H9 (cell line): ENCODE data around the gene CCDC160. TPM values are rescaled to one million over a fixed set of nuclear protein-coding genes. Genes with fewer than 3 reads are reported as not detected.

Experiments
- DNase-seq: peaks from one replicate; pipeline ENCODE4 v3.0.0-alpha.2; 2017
- H2AFZ ChIP-seq: one replicate; pipeline ENCODE4 v1.6.1; 2013; ENCODE audit warnings: mild to moderate bottlenecking, low read length, control low read depth, moderate library complexity
- H2AK5ac ChIP-seq: 2 replicates; pipeline ENCODE4 v1.6.1; 2013; ENCODE audit warnings: low read length, control low read depth, mixed read lengths; ENCODE audit not compliant: insufficient read length
- H2BK120ac ChIP-seq: one replicate; pipeline ENCODE4 v1.6.1; 2013; ENCODE audit warnings: low read depth, mild to moderate bottlenecking, low read length, control low read depth, inconsistent platforms; ENCODE audit not compliant: poor library complexity, severe bottlenecking
- H2BK12ac ChIP-seq: 2 replicates; pipeline ENCODE4 v1.6.1; 2013; ENCODE audit warnings: low read length, control low read depth, mixed read lengths, low read depth; ENCODE audit not compliant: insufficient read length
- H2BK15ac ChIP-seq: 2 replicates; pipeline ENCODE4 v1.6.1; 2013; ENCODE audit warnings: low read depth, low read length, control low read depth
- H2BK20ac ChIP-seq: one replicate; pipeline ENCODE4 v1.6.1; 2013; ENCODE audit warnings: low read depth, mild to moderate bottlenecking, low read length, control low read depth, inconsistent platforms; ENCODE audit not compliant: poor library complexity, severe bottlenecking
- H2BK5ac ChIP-seq: 2 replicates; pipeline ENCODE4 v1.6.1; 2013; ENCODE audit warnings: low read length, control low read depth, mixed read lengths; ENCODE audit not compliant: insufficient read length
- H3K14ac ChIP-seq: 2 replicates; pipeline ENCODE4 v1.6.1; 2013; ENCODE audit warnings: low read length, control low read depth; ENCODE audit not compliant: insufficient read depth
- H3K18ac ChIP-seq: 2 replicates; pipeline ENCODE4 v1.6.1; 2013; ENCODE audit warnings: low read depth, mild to moderate bottlenecking, mixed read lengths, low read length, control low read depth; ENCODE audit not compliant: insufficient read length
- H3K23ac ChIP-seq: 2 replicates; pipeline ENCODE4 v1.6.1; 2013; ENCODE audit warnings: low read length, control low read depth, mixed read lengths, low read depth; ENCODE audit not compliant: insufficient read length
- H3K23me2 ChIP-seq: 2 replicates; pipeline ENCODE4 v1.6.1; 2013; ENCODE audit warnings: low read depth, mild to moderate bottlenecking, mixed read lengths, low read length, control low read depth; ENCODE audit not compliant: insufficient read length, poor library complexity, severe bottlenecking
- H3K27ac ChIP-seq: 2 replicates; pipeline ENCODE4 v1.5.1; 2013; ENCODE audit warnings: low read length, control low read depth, mixed read lengths, low read depth; ENCODE audit not compliant: insufficient read length
- H3K27me3 ChIP-seq: 2 replicates; pipeline ENCODE4 v1.6.1; 2013; ENCODE audit warnings: low read length, control low read depth, inconsistent platforms; ENCODE audit not compliant: insufficient read depth
- H3K4ac ChIP-seq: 2 replicates; pipeline ENCODE4 v1.6.1; 2013; ENCODE audit warnings: low read depth, mild to moderate bottlenecking, control low read depth, inconsistent platforms, low read length, moderate library complexity
- H3K4me1 ChIP-seq: 2 replicates; pipeline ENCODE4 v1.6.1; 2013; ENCODE audit warnings: low read length, control low read depth, inconsistent platforms; ENCODE audit not compliant: insufficient read depth
- H3K4me2 ChIP-seq: 2 replicates; pipeline ENCODE4 v1.6.1; 2013; ENCODE audit warnings: low read length, control low read depth, mixed read lengths; ENCODE audit not compliant: insufficient read length, insufficient read depth
- H3K56ac ChIP-seq: 2 replicates; pipeline ENCODE4 v1.6.1; 2013; ENCODE audit warnings: low read depth, mild to moderate bottlenecking, mixed read lengths, low read length, control low read depth; ENCODE audit not compliant: insufficient read length
- H3K79me1 ChIP-seq: 2 replicates; pipeline ENCODE4 v1.6.1; 2013; ENCODE audit warnings: low read depth, mild to moderate bottlenecking, moderate library complexity, low read length, control low read depth, inconsistent platforms; ENCODE audit not compliant: insufficient read depth, poor library complexity, severe bottlenecking
- H3K79me2 ChIP-seq: 2 replicates; pipeline ENCODE4 v1.6.1; 2013; ENCODE audit warnings: low read length, control low read depth, inconsistent platforms; ENCODE audit not compliant: insufficient read depth
- H3K9ac ChIP-seq: 2 replicates; pipeline ENCODE4 v1.6.1; 2013; ENCODE audit warnings: low read length, control low read depth, mixed read lengths; ENCODE audit not compliant: insufficient read length; ENCODE audit errors: extremely low read depth
- H3K9me3 ChIP-seq: one replicate; pipeline ENCODE4 v1.6.1; 2013; ENCODE audit warnings: low read depth, low read length, inconsistent platforms; ENCODE audit not compliant: control insufficient read depth
- H3T11ph ChIP-seq: one replicate; pipeline ENCODE4 v1.6.1; 2013; ENCODE audit warnings: mild to moderate bottlenecking, low read length, control low read depth, inconsistent platforms
- H4K20me1 ChIP-seq: one replicate; pipeline ENCODE4 v1.6.1; 2013; ENCODE audit not compliant: control insufficient read depth, insufficient read length, insufficient read depth
- H4K5ac ChIP-seq: 2 replicates; pipeline ENCODE4 v1.6.1; 2013; ENCODE audit warnings: low read depth, mild to moderate bottlenecking, mixed read lengths, low read length, control low read depth; ENCODE audit not compliant: insufficient read length
- H4K8ac ChIP-seq: replicated peaks from 2 replicates; pipeline ENCODE4 v1.6.1; 2013; ENCODE audit warnings: low read length, control low read depth, mixed read lengths, low read depth; ENCODE audit not compliant: insufficient read length
- H4K91ac ChIP-seq: 2 replicates; pipeline ENCODE4 v1.6.1; 2013; ENCODE audit warnings: low read depth, mild to moderate bottlenecking, moderate library complexity, mixed read lengths, low read length, control low read depth; ENCODE audit not compliant: insufficient read length
- H3K27ac Mint-ChIP-seq, 3 experiments: 2 replicates in 2 of 3; 3 replicates in 1 of 3; pipeline ENCODE4 v1.8.0; 2020 to 2021; ENCODE audit warnings: mixed read lengths in 3 of 3, mild to moderate bottlenecking in 1 of 3, moderate library complexity in 1 of 3
- H3K27me3 Mint-ChIP-seq: 2 replicates; pipeline ENCODE4 v1.8.0; 2021; ENCODE audit warnings: low read depth, mild to moderate bottlenecking, moderate library complexity, mixed read lengths
- H3K36me3 Mint-ChIP-seq, 3 experiments: 2 replicates in 2 of 3; 3 replicates in 1 of 3; pipeline ENCODE4 v1.8.0; 2020 to 2021; ENCODE audit warnings: low read depth in 3 of 3, mixed read lengths in 3 of 3; ENCODE audit not compliant: insufficient read depth in 1 of 3
- H3K4me1 Mint-ChIP-seq, 2 experiments: 2 replicates each; pipeline ENCODE4 v1.8.0; 2020; ENCODE audit warnings: mixed read lengths in 2 of 2
- H3K4me3 Mint-ChIP-seq, 2 experiments: 2 replicates in 1 of 2; 3 replicates in 1 of 2; pipeline ENCODE4 v1.8.0; 2020 to 2021; ENCODE audit warnings: mild to moderate bottlenecking in 2 of 2, mixed read lengths in 2 of 2, moderate library complexity in 1 of 2
- H3K9me3 Mint-ChIP-seq, 2 experiments: 2 replicates in 1 of 2; 3 replicates in 1 of 2; pipeline ENCODE4 v1.8.0; 2020; ENCODE audit warnings: mild to moderate bottlenecking in 2 of 2, mixed read lengths in 2 of 2, moderate library complexity in 1 of 2
- total RNA-seq: library from RNA; stranded (reverse); gene quantifications from 2 replicates; pipeline ENCODE4 v1.2.1, GENCODE V29; 2021
- TF ChIP-seq, protein P1 (sequence below): fragments of 200-600 bp; sonication (generic); conservative IDR thresholded peaks from 3 replicates; pipeline ENCODE4 v1.8.0; 2021; ENCODE audit warnings: antibody characterized with exemption, mild to moderate bottlenecking

The CCDC160 gene
- total RNA-seq, 1 experiment from 2014 or later, result 1.2 TPM

- Histone ChIP-seq H3K79me1 (no peaks in the 10 kb centered on the region), H3K9ac (no peak overlapping the region), H4K5ac (no peak overlapping the region), H2AK5ac (no peak overlapping the region), H4K20me1 (no peaks in the 10 kb centered on the region), H3K23ac (no peak overlapping the region), H3K27me3 (no peaks in the 10 kb centered on the region), H2BK20ac (no peak overlapping the region), H3K4me1 (peaks cover 3% of the 10 kb centered on the region; the same call in 1 of the 2 replicates), H2BK5ac (no peak overlapping the region), H3K4me2 (no peak overlapping the region), H3K27ac (no peak overlapping the region), H3K79me2 (no peaks in the 10 kb centered on the region), H4K91ac (no peak overlapping the region), H3K56ac (no peak overlapping the region), H3K14ac (no peak overlapping the region), H4K8ac (no peak overlapping the region), H2BK12ac (no peak overlapping the region), H2BK120ac (no peak overlapping the region), H2AFZ (no peak overlapping the region), H3K9me3 (no peaks in the 10 kb centered on the region), H2BK15ac (no peak overlapping the region), H3K23me2 (no peaks in the 10 kb centered on the region), H3T11ph (no peak overlapping the region), H3K4ac (no peak overlapping the region), H3K18ac (no peak overlapping the region)
- Mint-ChIP-seq H3K9me3 (peaks cover 0 to 26% of the 10 kb centered on the region in 2 experiments; a peak in 1 of 5 replicates), H3K4me1 (peaks cover 22 to 40% of the 10 kb centered on the region in 2 experiments), H3K36me3 (peaks cover 0 to 4% (median 0%) of the 10 kb centered on the region in 3 experiments; a peak in 1 of 7 replicates), H3K27ac (no peak overlapping the region), H3K4me3 (no peak overlapping the region), H3K27me3 (peaks cover 6% of the 10 kb centered on the region)
- no peak for DNase-seq
- TF ChIP-seq, protein P1, sequence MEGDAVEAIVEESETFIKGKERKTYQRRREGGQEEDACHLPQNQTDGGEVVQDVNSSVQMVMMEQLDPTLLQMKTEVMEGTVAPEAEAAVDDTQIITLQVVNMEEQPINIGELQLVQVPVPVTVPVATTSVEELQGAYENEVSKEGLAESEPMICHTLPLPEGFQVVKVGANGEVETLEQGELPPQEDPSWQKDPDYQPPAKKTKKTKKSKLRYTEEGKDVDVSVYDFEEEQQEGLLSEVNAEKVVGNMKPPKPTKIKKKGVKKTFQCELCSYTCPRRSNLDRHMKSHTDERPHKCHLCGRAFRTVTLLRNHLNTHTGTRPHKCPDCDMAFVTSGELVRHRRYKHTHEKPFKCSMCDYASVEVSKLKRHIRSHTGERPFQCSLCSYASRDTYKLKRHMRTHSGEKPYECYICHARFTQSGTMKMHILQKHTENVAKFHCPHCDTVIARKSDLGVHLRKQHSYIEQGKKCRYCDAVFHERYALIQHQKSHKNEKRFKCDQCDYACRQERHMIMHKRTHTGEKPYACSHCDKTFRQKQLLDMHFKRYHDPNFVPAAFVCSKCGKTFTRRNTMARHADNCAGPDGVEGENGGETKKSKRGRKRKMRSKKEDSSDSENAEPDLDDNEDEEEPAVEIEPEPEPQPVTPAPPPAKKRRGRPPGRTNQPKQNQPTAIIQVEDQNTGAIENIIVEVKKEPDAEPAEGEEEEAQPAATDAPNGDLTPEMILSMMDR, result no peak
These were observed 7.1 kb downstream of the CCDC160 start for GRCh38 chrX:134244043-134244442.
